NCI-H1436 treated with DMSO at 0.1 percent for 48 hours (cell line): ENCODE results near the gene SPOCK1.

Experiments
- DNase-seq: peaks from one replicate; lab custom pipeline; 2025; lab: John Stamatoyannopoulos, UW

The SPOCK1 gene

DNA sequence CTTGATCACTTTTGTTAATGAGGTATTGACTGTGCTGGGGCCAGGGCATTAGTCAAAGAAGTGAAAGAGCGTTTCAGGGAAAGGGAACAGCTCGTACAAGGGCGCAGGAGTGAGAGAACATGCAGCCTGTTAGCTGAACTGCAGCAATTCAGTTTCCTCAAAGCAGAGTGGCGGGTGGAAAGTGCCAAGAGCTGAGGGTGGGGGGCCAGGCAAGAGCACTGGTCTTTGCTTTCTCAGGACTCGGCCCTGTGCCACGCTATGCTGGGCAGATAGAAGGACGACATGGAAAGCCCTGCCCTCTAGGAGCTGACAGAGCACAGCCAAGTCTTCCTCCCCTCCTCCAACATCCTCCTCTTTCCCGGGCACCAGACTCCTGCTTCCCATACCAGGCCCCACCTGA is 304.8 kb downstream of the SPOCK1 start:
- no peak for DNase-seq

DNA sequence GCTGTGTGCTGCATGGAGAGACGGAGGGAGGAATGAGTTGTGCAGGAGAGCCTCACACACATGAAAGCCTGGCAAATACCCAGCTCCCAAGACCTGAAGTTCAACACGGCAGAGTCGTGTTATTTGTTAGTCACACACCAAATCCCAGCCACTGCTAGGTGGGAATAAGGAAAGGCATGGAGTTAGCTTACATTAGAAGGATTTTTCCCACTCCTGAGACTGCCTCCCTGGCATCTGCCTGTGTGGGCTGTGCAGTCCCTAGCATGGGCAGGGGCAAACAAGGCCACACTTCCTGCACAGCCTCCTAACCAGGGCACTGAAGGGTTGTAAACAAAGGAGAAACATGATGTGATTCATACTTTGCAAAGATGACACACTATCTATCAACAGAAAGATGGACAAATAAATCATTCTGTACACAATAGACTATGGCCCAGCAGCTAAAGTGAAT is 306.8 kb downstream of the SPOCK1 start:
- no peak for DNase-seq

GRCh38 chr5:137191179-137191578 is 307.9 kb downstream of the SPOCK1 start:
- no peak for DNase-seq

- no peak for DNase-seq
These were observed 308.7 kb downstream of the SPOCK1 start for GRCh38 chr5:137190441-137190840.

GRCh38 chr5:137190031-137190430 is 309.1 kb downstream of the SPOCK1 start:
- no peak for DNase-seq

GRCh38 chr5:137188566-137188965 is 310.6 kb downstream of the SPOCK1 start:
- no peak for DNase-seq

DNA sequence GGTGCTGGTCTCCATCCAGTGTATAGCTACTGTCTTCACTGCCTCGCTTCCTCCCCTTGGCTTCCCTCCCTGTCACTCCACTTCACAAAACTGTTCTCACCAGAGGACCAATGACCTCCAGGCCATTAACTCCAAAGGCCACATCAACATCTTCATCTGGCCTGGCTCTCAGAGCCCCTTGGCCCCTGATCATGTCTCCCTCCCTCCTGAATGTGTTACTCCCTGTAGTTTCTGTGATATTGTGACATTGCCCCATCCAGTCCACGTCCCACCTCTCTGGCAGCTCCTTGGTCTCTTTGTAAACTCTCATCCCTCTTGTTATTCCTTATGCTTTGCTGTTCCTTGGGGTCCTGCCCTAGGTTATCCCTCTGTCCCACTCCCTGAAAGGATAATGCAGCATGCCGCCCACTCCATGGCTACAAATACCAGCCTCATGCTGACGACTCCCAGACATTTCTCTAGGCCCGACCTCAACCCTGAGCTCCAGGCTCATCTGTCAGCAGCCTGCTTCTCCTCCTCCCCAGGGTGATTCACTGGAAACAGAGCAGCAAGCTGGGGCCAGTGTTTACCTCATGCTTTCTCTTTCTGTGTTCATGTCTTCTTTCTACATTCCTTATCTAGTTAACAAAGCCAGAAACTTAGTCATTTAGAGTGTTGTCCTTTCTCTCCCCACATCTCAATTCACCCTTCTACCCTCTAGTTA is 312.2 kb downstream of the SPOCK1 start:
- no peak for DNase-seq

DNA sequence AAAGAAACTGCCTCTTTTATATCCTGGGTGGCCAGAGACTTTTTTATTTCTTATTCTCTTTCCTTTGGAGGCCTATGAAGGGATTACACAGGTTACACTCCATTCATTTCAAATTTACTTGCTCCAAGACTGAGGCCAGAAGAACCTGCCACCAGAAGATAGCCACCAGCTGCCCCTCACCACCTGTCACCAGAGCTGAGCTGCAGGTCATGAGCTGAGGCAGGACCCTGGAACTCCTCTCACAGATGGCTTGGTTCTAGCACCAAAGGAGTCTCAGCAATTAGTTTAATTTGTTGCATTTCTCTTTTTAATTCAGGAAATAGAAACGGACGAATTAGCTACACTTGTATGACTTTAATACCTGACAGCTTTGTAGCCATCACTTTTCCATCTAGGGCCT is 313.9 kb downstream of the SPOCK1 start:
- DNase-seq, result no peak

DNA sequence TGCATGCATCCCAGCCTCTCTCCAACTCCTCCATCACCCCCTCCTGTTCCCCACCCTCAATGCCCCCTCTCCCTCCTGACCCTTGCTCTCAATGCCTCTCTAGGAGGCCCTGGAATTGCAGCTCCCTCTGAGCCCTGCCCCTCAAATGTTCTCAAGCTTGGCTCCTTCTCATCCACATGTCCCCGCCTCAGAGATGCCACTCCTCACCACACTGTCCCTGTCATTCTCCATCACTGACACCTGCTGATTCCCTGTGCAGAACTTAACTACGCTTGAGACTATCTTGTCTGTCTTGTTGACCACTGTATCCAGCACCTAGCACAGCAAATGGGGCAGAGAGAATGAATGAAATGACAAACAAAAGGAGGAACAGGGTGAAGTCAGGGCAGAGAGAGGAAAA is 314.4 kb downstream of the SPOCK1 start:
- DNase-seq, result no peak

GRCh38 chr5:137182576-137182975 is 316.6 kb downstream of the SPOCK1 start:
- DNase-seq, result no peak

DNA sequence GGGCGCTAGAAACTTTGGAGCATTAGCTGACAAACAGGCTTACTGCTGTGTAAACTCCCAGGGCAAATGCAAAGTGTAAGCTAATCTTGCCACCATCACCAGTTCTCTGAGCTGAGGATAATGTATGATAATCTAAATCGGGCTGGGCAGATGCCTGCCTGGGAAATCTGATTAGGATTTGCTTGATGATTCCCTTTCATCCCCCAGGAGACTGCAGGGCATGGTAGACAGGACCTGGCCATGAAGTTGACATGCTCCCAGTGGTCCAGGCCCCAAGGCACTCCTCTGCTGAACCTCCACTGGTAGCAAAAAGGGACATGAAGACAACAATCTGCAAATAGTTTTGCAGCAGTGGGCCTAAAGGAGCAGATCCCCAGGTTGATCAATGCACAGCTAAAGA is 317.5 kb downstream of the SPOCK1 start:
- no peak for DNase-seq

- DNase-seq, result peak; percentile 66
These were observed 319.9 kb downstream of the SPOCK1 start for GRCh38 chr5:137179203-137179602.

- DNase-seq, result no peak
These were observed 322.5 kb downstream of the SPOCK1 start for GRCh38 chr5:137176609-137177008.

GRCh38 chr5:137176126-137176525 is 323.0 kb downstream of the SPOCK1 start:
- DNase-seq, result no peak

- no peak for DNase-seq
These were observed 324.9 kb downstream of the SPOCK1 start for GRCh38 chr5:137174196-137174595.

GRCh38 chr5:137172258-137172657 is 326.9 kb downstream of the SPOCK1 start:
- DNase-seq, result no peak

- no peak for DNase-seq
These were observed 331.9 kb downstream of the SPOCK1 start for GRCh38 chr5:137167187-137167586.

DNA sequence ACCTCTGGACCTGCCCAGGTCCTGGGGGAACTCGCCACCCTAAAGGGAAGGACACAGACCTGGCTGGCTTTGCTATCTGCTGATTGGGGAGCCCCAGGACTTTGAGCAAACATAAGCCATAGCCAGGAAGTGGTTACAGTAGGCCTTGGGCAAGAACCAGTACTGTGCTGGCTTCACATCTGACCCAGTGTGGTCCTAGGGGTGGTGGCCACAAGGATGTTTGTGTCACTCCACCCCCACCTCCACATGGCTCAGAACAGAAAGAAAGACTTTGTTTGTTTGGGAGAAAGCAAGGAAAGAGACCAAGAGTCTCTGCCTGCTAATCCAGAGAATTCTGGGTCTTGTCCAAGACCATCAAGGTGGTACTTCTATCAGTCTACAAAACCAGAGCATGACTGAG is 334.2 kb downstream of the SPOCK1 start:
- no peak for DNase-seq

- no peak for DNase-seq
These were observed 334.6 kb downstream of the SPOCK1 start for GRCh38 chr5:137164536-137164935.

DNA sequence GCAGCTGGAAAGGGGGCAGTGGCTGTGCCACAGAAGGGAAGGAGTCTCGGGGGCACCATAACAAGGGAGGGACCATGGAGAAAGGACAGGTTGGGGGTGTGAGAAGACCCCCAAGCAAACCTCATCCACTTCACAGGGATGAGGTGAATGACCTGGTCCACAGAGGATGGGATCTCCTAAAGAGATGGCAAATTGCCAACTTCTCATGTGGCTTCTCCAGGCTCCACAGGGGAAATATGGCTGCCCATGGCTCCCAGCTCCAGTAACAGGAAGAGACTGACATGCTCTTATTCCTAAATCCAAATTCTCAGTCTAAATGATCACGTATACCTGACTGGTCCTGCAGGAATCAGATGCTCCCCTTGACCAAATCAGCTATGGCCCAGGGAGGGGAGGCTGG is 340.4 kb downstream of the SPOCK1 start:
- DNase-seq, result no peak

GRCh38 chr5:137156180-137156579 is 342.9 kb downstream of the SPOCK1 start:
- DNase-seq, result no peak

GRCh38 chr5:137155261-137156000 is 343.7 kb downstream of the SPOCK1 start:
- DNase-seq, result no peak

GRCh38 chr5:137152616-137153015 is 346.5 kb downstream of the SPOCK1 start:
- no peak for DNase-seq

DNA sequence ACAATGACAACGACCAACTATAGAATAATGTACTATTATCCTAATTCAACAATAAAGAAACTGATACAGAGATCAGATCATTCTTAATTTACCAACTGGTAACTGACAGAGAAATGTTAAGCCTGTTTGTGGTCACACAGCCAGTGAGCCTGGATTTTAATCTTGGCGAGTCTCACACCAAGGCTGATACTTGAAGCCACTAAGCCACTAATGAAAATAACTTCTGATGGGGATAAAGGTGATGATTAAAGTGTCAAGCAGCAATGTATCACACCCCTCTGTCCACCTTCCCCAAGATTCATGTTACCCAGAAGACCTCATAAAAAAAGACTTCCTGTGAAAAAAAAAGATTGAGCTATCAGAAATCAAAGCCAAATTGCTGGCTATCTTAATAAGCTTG is 350.5 kb downstream of the SPOCK1 start:
- DNase-seq, result no peak
